Measurements from ENCODE around the gene CALML4. TPM values are rescaled to one million over a fixed set of nuclear protein-coding genes. Genes with fewer than 3 reads are reported as not detected.

Gene CALML4
- total RNA-seq, 4 donors from 2014 or later, result 16.8 to 77.8 (median 48.9) TPM

DNA sequence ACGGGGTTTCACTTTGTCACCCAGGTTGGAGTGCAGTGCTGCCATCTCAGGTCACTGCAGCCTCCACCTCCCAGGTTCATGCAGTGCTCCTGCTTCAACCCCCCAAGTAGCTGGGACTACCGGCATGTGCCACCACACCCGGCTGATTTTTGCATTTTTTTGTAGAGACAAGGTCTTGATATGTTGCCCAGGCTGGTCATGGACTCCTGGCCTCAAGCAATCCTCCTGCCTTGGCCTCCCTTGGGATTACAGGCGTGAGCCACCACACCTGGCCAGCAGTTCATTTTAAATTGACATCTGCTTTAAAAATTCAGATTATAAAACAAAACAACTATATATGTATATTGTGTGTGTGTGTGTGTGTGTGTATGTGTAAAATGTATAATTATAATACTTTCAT, 38.3 kb downstream of the CALML4 start:
- 54 to 69% methylated on average over 1 to 3 of the region's 4 CpGs for WGBS, 2 donors (ENCODE audit: low coverage in 1 of 2)
- TF ChIP-seq EP300 (IDR thresholded peaks at IDR 0.05) (no peak), POLR2A (IDR thresholded peaks at IDR 0.05) (no peak), POLR2AphosphoS5 (IDR thresholded peaks at IDR 0.05) (no peak), CTCF (IDR thresholded peaks at IDR 0.05) (no peak)
- Histone ChIP-seq H3K27me3 (no peaks in the 10 kb centered on the region), H3K27ac (no peak overlapping the region), H3K36me3 (peaks cover 4 to 52% of the 10 kb centered on the region in 2 donors), H3K4me3 (no peak overlapping the region), H3K9me3 (no peaks in the 10 kb centered on the region), H3K4me1 (peaks cover 0 to 8% (median 0%) of the 10 kb centered on the region in 3 donors)
- ATAC-seq, result no peak

DNA sequence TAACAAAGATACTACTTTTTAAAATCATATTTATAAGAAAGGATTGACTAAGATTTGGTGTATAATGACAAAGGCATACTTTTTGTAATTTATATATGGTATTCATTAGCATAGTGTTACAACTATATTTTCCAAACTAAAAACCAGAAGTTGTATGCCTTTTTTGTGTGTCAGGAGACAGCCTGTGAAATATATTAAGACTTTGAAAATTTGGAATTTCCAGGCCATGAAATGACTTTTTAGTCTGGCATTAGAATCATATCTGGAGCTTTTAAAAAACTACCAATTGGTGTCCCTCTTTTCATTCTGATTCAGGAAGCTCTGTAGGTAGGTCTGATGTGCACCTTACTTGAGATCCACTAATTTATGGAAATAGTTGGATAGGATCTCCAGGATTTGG, 41.9 kb downstream of the CALML4 start:
- no peak overlapping the region for H3K4me3 ChIP-seq
- H3K9me3 ChIP-seq, result no peaks in the 10 kb centered on the region
- TF ChIP-seq CTCF (IDR thresholded peaks at IDR 0.05) (no peak), POLR2AphosphoS5 (IDR thresholded peaks at IDR 0.05) (no peak), EP300 (IDR thresholded peaks at IDR 0.05) (no peak), POLR2A (IDR thresholded peaks at IDR 0.05) (no peak)
- H3K4me1 ChIP-seq, result peaks cover 0 to 22% (median 5%) of the 10 kb centered on the region in 3 donors
- H3K27me3 ChIP-seq, result no peaks in the 10 kb centered on the region
- ATAC-seq, result no peak
- H3K27ac ChIP-seq, result peak overlapping the region in 1 of 4 donors; percentile 5
- peaks cover 4 to 49% of the 10 kb centered on the region in 2 donors for H3K36me3 ChIP-seq

DNA sequence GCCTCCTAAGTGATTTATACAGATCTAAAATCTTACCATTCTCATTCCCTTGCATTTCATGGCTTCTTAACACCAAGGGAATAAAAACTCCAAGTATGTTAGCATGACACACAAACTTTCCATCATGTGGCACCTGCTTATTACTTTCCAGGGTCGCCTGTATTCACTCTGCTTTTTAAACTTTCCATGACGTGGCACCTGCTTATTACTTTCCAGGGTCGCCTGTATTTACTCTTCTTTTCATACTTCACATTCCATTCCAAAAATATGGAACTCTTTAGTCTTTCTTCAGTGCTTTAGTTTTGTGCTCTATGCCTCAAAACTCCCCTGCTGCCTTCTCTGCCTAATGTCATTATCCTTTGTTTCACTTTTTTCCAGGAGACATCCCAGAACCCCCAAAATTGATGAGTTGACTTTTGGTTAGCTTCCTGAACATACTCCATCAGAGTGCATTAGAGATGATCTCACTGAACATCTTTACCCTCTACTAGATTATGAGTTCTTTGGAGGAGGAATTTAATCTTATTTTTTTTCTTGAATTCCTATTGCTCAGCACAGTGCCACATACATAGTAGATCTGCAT, 47.0 kb downstream of the CALML4 start:
- H3K4me1 ChIP-seq, result peaks cover 4 to 44% (median 25%) of the 10 kb centered on the region in 3 donors
- peaks cover 0 to 41% of the 10 kb centered on the region in 2 donors for H3K36me3 ChIP-seq
- no peak overlapping the region for H3K4me3 ChIP-seq
- WGBS, 2 donors (ENCODE audit: low coverage in 1 of 2), result 14 to 21% methylated on average over 3 of the region's 3 CpGs
- no peak for TF ChIP-seq POLR2A (IDR thresholded peaks at IDR 0.05)
- TF ChIP-seq POLR2AphosphoS5 (IDR thresholded peaks at IDR 0.05), result no peak
- peak in 1 of 4 experiments; percentile 11 for TF ChIP-seq CTCF (IDR thresholded peaks at IDR 0.05)
- ATAC-seq, result peak; percentile 86
- peak overlapping the region; percentile 64 to 90 (median 80) for H3K27ac ChIP-seq
- no peaks in the 10 kb centered on the region for H3K27me3 ChIP-seq
- H3K9me3 ChIP-seq, result no peaks in the 10 kb centered on the region

DNA sequence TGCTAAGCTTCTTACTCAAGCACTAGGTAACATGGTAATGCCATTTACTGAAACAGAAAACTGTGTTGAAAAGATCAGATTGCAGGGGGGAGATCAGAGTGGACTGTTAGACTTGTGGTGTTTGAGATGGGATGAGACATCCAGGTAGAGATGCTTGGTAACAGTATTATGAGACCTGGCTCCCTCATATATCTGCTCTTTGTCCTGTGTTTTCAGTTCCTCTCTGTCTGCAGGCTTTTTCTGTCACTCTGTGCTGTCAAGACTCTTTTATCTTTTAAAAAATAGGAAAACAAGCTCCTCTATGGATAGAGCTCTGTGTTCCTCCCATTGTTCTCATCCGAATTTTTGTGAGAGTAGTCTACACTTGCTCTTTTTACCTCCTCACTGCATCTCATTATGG, 48.1 kb downstream of the CALML4 start:
- Histone ChIP-seq H3K36me3 (peaks cover 0 to 33% of the 10 kb centered on the region in 2 donors), H3K27ac (peak overlapping the region; percentile 64 to 90 (median 80)), H3K27me3 (no peaks in the 10 kb centered on the region), H3K4me3 (no peak overlapping the region), H3K9me3 (no peaks in the 10 kb centered on the region), H3K4me1 (peaks cover 4 to 52% (median 25%) of the 10 kb centered on the region in 3 donors)
- ATAC-seq, result no peak
- 31% methylated on average over 1 of the region's 1 CpG; no CpG with 5 or more reads in 1 of the 2 donors for WGBS, 2 donors (ENCODE audit: low coverage in 1 of 2)
- no peak for TF ChIP-seq POLR2AphosphoS5 (IDR thresholded peaks at IDR 0.05)
- no peak for TF ChIP-seq EP300 (IDR thresholded peaks at IDR 0.05)
- no peak for TF ChIP-seq CTCF (IDR thresholded peaks at IDR 0.05)
- no peak for TF ChIP-seq POLR2A (IDR thresholded peaks at IDR 0.05)

- H3K4me3 ChIP-seq, result no peak overlapping the region
- ATAC-seq, result peak; percentile 44
- H3K27me3 ChIP-seq, result no peaks in the 10 kb centered on the region
- peaks cover 0 to 15% of the 10 kb centered on the region in 2 donors for H3K36me3 ChIP-seq
- peak; percentile 20 for TF ChIP-seq POLR2AphosphoS5 (IDR thresholded peaks at IDR 0.05)
- no peak for TF ChIP-seq EP300 (IDR thresholded peaks at IDR 0.05)
- TF ChIP-seq CTCF (IDR thresholded peaks at IDR 0.05), result peak; percentile 59 to 83 (median 78)
- H3K9me3 ChIP-seq, result no peaks in the 10 kb centered on the region
- 17 to 23% methylated on average over 1 to 4 of the region's 4 CpGs for WGBS, 2 donors (ENCODE audit: low coverage in 1 of 2)
- H3K27ac ChIP-seq, result peak overlapping the region in 1 of 4 donors; percentile 55
- peaks cover 4 to 68% (median 25%) of the 10 kb centered on the region in 3 donors for H3K4me1 ChIP-seq
Observed at GRCh38 chr15:68154923-68155559, 50.1 kb downstream of the CALML4 start.

All from gastroesophageal sphincter (tissue), 4 donors.